HT-29 (cell line): ENCODE measurements around the gene TBXA2R. TPM values are rescaled to one million over a fixed set of nuclear protein-coding genes. Genes with fewer than 3 reads are reported as not detected.

Experiments used
- DNase-seq: peaks from one replicate; pipeline ENCODE4 v3.0.0-alpha.2; 2015; ENCODE audit warnings: low spot score
- total RNA-seq: library from RNA; depleted of rRNA; stranded (reverse); fragments of >200 nt; shearing (Covaris generic); gene quantifications from 2 replicates; pipeline ENCODE4 v1.2.3, GENCODE V29; 2014

TBXA2R gene
- total RNA-seq, 1 experiment from 2014 or later: not detected

GRCh38 chr19:3619631-3620012 lies 12.9 kb upstream of the TBXA2R start:
- no peak for DNase-seq

- no peak for DNase-seq
These were observed 12.3 kb upstream of the TBXA2R start for GRCh38 chr19:3618811-3619630.

- DNase-seq: peak; percentile 26
These were observed 11.6 kb upstream of the TBXA2R start for GRCh38 chr19:3618144-3618810.

DNA sequence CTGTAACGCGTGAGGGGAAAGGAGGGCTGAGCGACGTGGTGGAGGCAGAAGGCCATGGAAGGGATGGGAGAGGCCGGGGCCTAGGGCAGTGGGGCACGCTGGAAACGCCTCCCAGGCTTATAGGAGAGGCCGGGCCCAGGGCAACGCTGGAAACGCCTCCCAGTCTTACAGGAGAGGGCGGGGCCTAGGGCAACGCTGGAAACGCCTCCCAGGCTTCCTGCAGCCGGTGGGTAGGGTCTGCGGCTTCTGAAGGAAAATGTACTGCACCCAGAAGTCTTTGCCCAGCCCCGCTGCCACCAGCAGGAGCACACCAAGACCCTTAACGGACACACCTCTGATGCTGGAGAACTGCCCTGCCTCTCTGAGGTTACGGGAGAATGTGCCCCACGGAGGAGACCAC lies 10.8 kb upstream of the TBXA2R start:
- no peak for DNase-seq

GRCh38 chr19:3615524-3616135 lies 9.0 kb upstream of the TBXA2R start:
- DNase-seq: no peak

GRCh38 chr19:3614858-3615505 lies 8.3 kb upstream of the TBXA2R start:
- no peak for DNase-seq

DNA sequence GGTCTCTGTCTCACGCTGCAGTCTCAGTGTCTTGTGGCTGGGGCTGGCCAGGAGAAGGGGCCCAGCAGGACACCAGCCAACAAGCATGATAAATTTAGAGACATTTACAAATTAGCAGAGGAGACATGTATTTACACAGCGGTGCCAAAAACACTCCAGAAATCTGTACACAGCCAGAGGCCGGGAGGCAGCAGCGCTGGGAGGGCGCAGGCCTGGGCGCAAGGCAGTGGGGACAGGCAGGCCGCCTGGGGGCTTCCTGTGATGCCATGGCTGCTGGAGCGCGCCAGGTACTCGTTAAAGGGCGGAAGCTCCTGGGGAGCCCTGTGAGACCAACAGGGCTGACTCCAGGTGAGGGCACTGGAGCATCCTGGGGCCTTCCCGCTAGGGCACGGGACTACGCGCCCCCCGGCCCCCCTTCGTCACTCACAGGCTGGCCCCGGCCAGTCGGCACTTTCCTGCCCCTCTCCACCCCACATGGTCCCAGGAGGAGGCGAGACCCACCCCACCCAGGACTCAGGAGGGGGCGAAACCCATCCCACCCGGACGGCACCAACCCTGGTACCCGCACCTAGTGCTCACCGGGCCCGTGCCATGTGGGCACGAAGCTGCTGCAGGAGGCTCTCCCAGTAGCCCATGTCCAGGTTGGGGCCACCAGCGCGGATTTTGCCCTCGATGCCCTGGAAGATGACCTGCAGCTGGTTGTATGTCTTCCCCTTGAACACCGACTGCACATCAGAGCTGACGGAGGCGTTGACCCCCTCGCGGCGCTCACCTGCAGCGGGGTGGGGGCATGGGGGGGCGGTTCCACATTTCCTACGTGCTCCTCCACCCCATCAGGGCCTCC lies 7.4 kb upstream of the TBXA2R start:
- no peak for DNase-seq

- DNase-seq: no peak
These were observed 6.4 kb upstream of the TBXA2R start for GRCh38 chr19:3612901-3613741.

DNA sequence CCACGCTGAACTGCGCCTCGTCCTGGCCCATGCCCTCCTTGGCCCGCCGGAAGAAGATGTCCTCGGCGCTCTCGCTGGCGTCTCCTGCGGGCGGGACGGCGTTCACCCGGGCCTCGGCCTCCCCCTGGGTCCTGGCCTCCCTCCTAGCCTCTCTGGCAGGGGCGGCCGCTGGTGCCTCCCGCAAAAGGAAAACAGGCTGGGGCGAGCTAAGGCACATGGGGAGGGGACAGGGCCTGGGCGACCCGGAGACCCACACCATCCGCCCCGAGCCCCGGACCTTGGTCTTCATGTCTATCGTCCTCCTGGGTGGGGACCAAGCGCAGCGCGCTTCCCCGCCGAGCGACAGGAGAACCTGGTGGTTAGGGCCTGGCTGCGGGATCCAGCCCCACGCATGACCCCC lies 5.7 kb upstream of the TBXA2R start:
- no peak for DNase-seq

- no peak for DNase-seq
These were observed 5.2 kb upstream of the TBXA2R start for GRCh38 chr19:3611841-3612240.

- no peak for DNase-seq
These were observed 4.4 kb upstream of the TBXA2R start for GRCh38 chr19:3610745-3611717.

- DNase-seq: no peak
These were observed 3.4 kb upstream of the TBXA2R start for GRCh38 chr19:3609779-3610719.

DNA sequence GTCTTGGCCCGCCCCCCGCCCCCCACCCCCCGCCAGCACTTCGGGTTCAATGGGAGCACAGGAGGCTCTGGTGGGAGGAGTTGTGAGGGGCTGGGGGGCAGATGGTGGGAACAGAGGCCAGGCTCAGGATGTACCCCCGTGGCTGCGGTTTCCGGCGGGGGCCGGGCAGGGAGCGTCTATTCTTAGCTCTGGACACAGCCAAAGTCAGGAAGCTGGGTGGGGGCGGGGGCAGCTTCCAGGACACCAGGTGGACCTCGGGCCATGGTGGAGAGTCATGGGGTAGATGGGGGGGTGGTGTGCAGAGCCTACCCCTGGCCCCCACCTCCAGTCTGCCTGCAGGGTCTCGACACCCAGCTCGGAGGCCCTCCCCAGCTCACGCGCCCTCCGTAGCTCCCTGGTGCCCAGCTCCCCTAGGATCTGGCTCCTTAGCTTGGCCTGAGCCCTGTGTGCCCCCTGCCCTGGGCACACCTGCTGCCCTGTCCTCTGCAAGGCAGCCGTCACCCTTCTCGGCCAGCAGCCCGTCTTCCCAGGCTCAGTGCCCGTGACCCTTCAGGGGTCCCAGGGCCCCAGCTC lies 2.2 kb upstream of the TBXA2R start:
- no peak for DNase-seq

- DNase-seq: no peak
These were observed 1.5 kb upstream of the TBXA2R start for GRCh38 chr19:3608079-3608641.

- DNase-seq: no peak
These were observed 816 bp upstream of the TBXA2R start for GRCh38 chr19:3607303-3608078.

- peak; percentile 24 for DNase-seq
These were observed 443 bp downstream of the TBXA2R start for GRCh38 chr19:3606174-3606689.
